HG02885 (cell line): ENCODE measurements around the gene ULK4.
"Not testable (repeated sequence)": the region's sequence is repeated elsewhere in the genome, so short reads cannot be mapped to it uniquely, and the experiment has no call there.

Source experiments
- ATAC-seq: cut with Tn5 transposase; IDR thresholded peaks from one replicate; pipeline ENCODE4 v1.9.1; 2021; ENCODE audit warnings: mild to moderate bottlenecking; ENCODE audit not compliant: unreplicated experiment, poor library complexity

ULK4 gene

DNA sequence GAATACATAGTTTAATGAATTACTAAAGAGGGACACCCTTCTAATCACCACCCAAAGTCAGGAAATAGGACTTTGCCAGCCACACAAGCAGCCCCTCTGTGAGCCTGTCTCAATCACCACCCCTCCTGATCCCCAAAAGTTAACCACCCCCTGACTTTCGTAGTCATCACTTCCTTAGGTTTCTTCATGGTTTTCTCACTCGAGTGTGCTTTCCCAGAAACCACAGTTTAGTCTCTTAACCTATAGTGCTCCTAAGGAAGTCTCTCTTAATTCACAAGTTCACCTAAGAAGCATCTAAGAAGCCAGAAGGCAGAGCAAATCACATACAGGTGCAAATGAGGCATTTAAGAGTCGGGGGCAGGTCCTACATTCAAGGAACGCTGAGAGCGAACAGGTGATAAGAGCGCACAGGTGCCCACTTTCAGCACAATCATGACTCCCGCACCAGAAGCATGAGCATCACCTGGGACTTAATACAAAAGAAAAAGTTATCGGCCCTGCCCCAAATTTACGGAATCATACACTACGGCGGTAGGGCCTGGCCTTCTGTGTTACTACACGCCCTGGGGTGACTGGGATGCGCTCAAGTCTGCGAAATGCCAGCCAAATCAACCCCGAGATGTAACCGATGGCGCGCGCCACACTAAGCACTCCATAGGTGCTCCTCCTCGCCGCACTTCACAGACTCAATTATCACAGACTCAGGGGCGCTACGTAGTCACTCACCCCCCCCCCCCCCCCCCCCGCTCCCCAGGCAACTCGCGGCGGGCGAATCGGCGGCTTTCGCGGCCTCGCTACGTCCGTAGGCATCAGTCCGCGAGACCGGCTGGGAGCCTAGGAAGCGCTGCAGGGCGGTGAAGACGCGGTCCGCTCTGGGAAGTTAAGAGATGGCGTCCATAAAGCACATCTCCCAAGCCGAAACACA is 815 bp downstream of the ULK4 start:
- peak; percentile 26 for ATAC-seq

DNA sequence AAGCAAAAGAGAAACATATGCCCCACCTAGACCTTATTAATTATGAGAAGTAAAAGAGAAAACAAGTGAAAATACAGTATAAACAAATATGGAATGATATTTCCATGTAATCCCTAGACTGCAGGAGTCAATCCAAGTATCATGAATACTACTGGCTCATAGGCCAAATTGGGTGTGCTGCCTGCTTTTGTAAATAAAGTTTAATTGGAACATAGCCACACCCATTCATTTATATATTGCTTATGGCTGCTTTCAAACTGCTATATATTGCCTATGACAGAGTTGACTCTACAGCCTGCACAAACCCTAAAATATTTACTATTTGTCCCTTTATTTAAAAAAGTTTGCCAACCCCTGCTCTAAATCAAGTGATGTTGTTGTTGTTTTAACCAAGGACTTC is 5.3 kb downstream of the ULK4 start:
- no peak for ATAC-seq

GRCh38 chr3:41955192-41955591 is 6.7 kb downstream of the ULK4 start:
- no peak for ATAC-seq

- no peak for ATAC-seq
These were observed 18.5 kb downstream of the ULK4 start for GRCh38 chr3:41943311-41943843.

DNA sequence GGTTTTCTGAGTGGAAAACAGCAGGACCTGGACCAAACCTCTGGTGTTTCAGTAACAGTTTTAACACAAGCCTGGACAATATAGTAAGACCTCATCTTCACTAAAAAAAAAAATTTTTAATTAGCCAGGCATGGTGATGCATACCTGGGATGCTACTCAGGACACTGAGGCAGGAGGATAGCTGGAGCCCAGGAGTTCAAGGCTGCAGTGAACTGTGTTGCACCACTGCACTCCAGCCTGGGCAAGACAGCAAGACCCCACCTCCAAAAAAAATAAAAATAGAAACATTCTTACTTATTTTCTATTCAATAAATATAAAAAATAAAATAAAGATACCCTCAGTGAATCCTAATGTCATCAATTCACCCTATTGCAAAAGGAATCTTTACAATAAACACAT is 21.5 kb downstream of the ULK4 start:
- no peak for ATAC-seq

GRCh38 chr3:41936384-41936783 is 25.5 kb downstream of the ULK4 start:
- ATAC-seq = no peak

GRCh38 chr3:41933154-41933676 is 28.7 kb downstream of the ULK4 start:
- no peak for ATAC-seq

- ATAC-seq = no peak
These were observed 29.4 kb downstream of the ULK4 start for GRCh38 chr3:41932464-41932863.

DNA sequence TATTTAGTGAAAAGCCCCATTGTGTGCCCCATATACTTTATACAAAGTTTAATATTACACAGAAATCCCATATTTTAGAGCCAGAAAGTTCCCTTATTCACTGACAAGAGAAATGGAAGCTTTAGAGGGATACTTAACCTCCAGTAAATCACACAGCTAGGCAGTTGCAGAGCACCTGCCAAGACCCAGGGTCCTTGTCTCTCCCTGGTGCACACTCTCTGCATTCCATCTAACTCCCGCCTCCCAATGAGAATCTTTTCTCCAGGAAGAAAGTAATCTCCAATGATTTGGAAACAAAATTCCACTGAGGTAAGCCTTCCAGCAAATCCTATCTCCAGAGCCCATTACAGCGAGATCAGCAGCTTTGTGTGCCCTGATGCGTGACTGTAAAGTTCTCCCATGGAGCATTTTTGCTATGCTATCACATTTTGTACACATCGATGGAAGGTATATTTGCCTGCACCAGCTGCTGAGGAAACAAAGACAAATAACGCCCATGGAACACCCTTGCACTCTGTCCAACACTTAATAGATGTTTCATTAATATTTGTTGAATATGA is 41.4 kb downstream of the ULK4 start:
- ATAC-seq = no peak

GRCh38 chr3:41915353-41915752 is 46.5 kb downstream of the ULK4 start:
- no peak for ATAC-seq

- no peak for ATAC-seq
These were observed 49.6 kb downstream of the ULK4 start for GRCh38 chr3:41912280-41912679.

DNA sequence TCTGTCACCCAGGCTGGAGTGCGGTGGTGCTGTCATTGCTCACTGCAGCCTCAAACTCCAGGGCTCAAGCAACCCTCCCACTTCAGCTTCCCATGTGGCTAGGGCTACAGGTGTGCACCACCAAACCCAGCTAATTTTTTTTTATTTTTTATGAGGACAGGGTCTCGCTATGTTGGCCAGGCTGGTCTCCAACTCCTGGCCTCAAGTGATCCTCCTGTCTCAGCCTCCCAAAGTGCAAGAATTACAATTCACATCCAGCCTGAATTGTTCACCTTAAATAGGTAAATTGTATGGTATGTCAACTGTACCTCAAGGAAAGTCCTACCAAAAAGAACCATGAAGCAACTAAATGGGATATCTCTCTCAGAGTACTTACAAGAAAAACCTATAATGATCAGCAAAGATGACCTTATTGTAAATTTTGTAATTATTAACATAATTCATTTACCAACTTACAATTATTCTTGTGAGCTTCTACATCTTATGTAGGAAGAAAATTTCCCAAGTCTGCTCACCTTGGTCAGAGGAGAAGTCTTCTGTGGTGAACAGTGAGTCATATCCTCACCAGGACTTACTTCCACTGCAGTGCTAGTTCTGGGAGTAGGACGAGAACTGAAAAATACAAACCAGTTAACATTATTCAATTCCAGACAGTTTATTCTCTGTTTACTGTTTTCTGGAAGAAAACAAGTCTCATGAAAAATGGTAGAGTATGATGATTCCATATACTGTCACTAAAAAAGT is 54.4 kb downstream of the ULK4 start:
- ATAC-seq = no peak

DNA sequence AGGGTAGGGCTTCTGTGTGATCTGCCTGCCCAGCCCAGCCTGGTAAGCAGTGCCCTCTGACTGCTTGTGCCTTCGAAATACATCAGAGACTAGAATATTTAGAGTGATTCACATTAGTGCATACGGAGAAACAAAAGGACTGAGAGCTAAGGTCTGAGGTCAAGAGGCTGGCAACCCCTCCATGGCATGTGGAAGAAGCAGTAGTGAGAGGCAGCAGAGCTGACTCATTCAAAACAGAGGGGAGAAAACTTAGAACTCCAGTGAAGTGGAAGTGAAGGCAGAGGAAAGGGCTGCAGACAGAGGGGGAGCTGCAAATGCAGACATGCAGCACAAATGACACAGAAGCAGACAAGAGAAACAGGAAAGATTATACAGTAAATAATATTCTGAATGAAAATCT is 61.6 kb downstream of the ULK4 start:
- ATAC-seq = no peak

DNA sequence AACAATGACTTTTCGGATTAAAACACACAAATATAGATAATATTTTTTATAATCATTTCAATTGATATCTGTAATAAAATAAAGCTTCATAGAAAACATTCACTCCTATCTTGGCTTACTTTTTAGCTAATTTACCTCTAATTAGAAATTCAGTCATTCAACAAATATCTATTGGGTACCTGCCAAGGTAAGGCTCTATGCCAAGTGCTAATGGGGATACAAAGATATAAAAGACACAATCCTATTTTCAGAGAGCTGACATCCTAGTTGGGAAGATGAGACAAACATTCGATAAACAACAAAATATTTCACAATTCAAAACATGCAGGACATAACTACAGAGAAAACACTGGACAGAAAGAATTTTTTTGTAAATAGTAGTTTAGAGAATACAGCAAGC is 63.3 kb downstream of the ULK4 start:
- ATAC-seq = no peak

GRCh38 chr3:41893977-41894376 is 67.9 kb downstream of the ULK4 start:
- no peak for ATAC-seq

DNA sequence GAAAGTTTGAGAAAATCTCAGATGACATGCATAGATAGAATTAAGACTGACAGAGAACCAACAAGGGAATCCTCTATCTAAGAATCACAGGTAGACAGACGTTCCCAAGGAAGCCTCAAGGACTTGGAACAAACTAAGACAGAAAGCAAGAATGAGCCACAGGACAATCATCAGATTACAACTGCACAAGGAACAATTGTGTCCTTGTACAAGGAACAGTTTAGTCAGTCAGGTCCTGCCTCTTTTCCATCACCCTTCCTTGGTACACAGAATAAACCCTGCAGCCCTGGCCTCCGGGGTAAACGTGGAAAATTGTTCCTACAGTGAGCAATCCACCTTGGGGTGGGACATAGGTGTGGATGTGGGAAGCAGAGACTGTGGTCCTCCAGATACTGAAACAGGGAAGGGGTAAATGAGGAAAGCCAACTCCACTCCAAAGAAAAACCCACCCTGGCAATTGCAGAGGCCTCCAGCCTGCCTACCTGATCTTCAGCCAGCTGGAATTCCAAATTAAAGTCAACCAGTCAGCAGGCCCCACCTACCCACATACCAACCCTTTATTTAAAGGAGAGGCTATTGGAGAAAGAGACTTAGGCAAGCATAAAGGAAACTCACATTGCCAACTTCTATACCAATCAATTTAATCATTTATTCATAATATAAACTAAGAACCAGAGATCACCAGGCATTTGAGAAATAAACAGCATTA is 73.4 kb downstream of the ULK4 start:
- no peak for ATAC-seq

DNA sequence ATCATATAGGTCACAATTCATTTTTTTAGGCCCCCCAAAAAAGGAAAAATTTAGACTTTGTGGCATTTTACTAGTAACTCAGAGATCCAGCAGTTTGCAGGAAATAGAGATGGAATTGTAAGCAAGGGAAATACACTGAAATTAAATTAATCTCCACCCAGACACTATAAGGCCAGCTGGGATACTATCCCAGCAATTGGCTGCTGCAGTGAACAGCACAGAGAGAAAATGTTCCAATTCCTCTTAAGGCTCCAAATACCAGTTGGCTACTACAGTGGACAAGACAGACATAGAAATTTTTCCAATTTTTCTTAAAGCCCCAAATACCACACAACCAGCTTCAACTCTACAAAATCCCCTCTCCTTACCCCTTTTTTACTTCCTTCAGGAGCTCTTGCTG is 78.9 kb downstream of the ULK4 start:
- no peak for ATAC-seq

DNA sequence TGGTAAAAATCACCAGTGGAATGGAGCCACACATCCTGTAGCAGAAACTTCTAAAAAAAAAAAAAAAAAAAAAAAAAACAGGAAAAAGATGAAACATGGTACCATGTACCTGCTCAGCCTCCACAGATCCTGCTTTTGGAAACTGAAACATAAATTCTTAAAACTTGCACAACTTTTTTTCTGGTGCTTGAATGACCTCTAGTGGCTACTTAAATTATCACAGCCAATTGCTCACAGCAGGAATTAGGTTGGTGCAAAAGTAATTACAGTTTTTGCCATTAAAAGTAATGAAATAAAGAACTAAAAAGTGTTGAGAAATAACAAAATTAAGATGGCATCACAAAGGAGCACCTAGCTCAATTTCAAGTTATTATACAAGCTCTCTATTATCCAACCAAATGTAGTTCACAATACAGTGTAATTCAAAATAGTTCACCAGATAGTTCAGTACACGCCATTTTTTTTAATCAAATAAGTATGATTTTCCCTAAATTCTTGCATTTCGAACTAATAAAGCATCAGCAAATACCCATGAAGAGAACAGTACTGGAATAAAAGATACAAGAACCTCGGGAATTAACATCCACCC is 80.6 kb downstream of the ULK4 start:
- ATAC-seq = no peak

GRCh38 chr3:41880387-41880786 is 81.5 kb downstream of the ULK4 start:
- no peak for ATAC-seq

GRCh38 chr3:41877741-41878140 is 84.2 kb downstream of the ULK4 start:
- ATAC-seq = not testable (repeated sequence)
